GM23338 (cell line): ENCODE measurements around the gene SLC9A4. TPM values are rescaled to one million over a fixed set of nuclear protein-coding genes. Genes with fewer than 3 reads are reported as not detected.

ENCODE experiments used
- ATAC-seq: fragments of 200-7000 bp; cut with Tn5 transposase; 3 replicates; pipeline ENCODE4 v1.9.1; 2020
- DNase-seq: peaks from one replicate; pipeline ENCODE4 v3.0.0-alpha.2; 2015; ENCODE audit warnings: low spot score
- H2AFZ ChIP-seq: fragments of 200-600 bp; sonication (generic); 2 replicates; pipeline ENCODE4 v1.8.0; 2016; ENCODE audit warnings: antibody characterized with exemption, mild to moderate bottlenecking, moderate library complexity
- H3F3A ChIP-seq: fragments of 200-600 bp; sonication (generic); replicated peaks from 2 replicates; pipeline ENCODE4 v1.8.0; 2017; ENCODE audit warnings: antibody characterized with exemption, mixed run types, low read depth
- H3K27ac ChIP-seq: fragments of 200-600 bp; sonication (generic); 2 replicates; pipeline ENCODE4 v1.6.1; 2016; ENCODE audit warnings: low read depth
- H3K27me3 ChIP-seq: fragments of 200-600 bp; sonication (generic); 2 replicates; pipeline ENCODE4 v1.8.0; 2016; ENCODE audit warnings: mild to moderate bottlenecking, mixed run types, moderate library complexity; ENCODE audit not compliant: insufficient read depth
- H3K36me3 ChIP-seq: fragments of 200-600 bp; sonication (generic); 2 replicates; pipeline ENCODE4 v1.8.0; 2016; ENCODE audit warnings: mild to moderate bottlenecking; ENCODE audit not compliant: insufficient read depth
- H3K4me1 ChIP-seq: fragments of 200-600 bp; sonication (generic); 2 replicates; pipeline ENCODE4 v1.8.0; 2016; ENCODE audit warnings: mild to moderate bottlenecking, moderate library complexity; ENCODE audit not compliant: insufficient read depth
- H3K4me2 ChIP-seq: fragments of 200-600 bp; sonication (generic); 2 replicates; pipeline ENCODE4 v1.7.1; 2017; ENCODE audit warnings: mixed run types
- H3K4me3 ChIP-seq: fragments of 200-600 bp; sonication (generic); 2 replicates; pipeline ENCODE4 v1.6.1; 2016; ENCODE audit warnings: mixed run types
- H3K79me2 ChIP-seq: fragments of 200-600 bp; sonication (generic); replicated peaks from 2 replicates; pipeline ENCODE4 v1.8.0; 2017; ENCODE audit warnings: mild to moderate bottlenecking; ENCODE audit not compliant: insufficient read depth
- H3K9me2 ChIP-seq: fragments of 200-600 bp; sonication (generic); 2 replicates; pipeline ENCODE4 v1.8.0; 2017; ENCODE audit not compliant: insufficient read depth
- H4K20me1 ChIP-seq: fragments of 200-600 bp; sonication (generic); replicated peaks from 2 replicates; pipeline ENCODE4 v1.8.0; 2017; ENCODE audit warnings: mild to moderate bottlenecking; ENCODE audit not compliant: insufficient read depth
- H3K27ac Mint-ChIP-seq: 2 replicates; pipeline ENCODE4 v1.8.0; 2020; ENCODE audit warnings: inconsistent platforms, mild to moderate bottlenecking, moderate library complexity, mixed read lengths
- H3K27me3 Mint-ChIP-seq: 3 replicates; pipeline ENCODE4 v1.8.0; 2022; ENCODE audit warnings: low read depth, mild to moderate bottlenecking, moderate library complexity, mixed read lengths, inconsistent platforms; ENCODE audit not compliant: insufficient read depth, poor library complexity
- H3K36me3 Mint-ChIP-seq: 3 replicates; pipeline ENCODE4 v1.8.0; 2021; ENCODE audit warnings: low read depth, mild to moderate bottlenecking, inconsistent platforms, moderate library complexity, mixed read lengths
- H3K4me1 Mint-ChIP-seq: 3 replicates; pipeline ENCODE4 v1.8.0; 2020; ENCODE audit warnings: mild to moderate bottlenecking, inconsistent platforms, mixed read lengths
- H3K4me3 Mint-ChIP-seq: 3 replicates; pipeline ENCODE4 v1.8.0; 2021; ENCODE audit warnings: moderate library complexity, mild to moderate bottlenecking, inconsistent platforms, mixed read lengths
- H3K9me3 Mint-ChIP-seq: 3 replicates; pipeline ENCODE4 v1.8.0; 2020; ENCODE audit warnings: moderate library complexity, mild to moderate bottlenecking, inconsistent platforms, mixed read lengths
- CREB1 ChIP-seq: fragments of 250-450 bp; sonication (Bioruptor Pico); IDR thresholded peaks from 2 replicates; pipeline ENCODE4 v1.5.0; 2020; ENCODE audit warnings: low read depth, mild to moderate bottlenecking, moderate library complexity
- EZH2 ChIP-seq: fragments of 200-600 bp; sonication (generic); IDR thresholded peaks from one replicate; pipeline ENCODE4 v1.8.0; 2017; ENCODE audit warnings: antibody characterized with exemption, mild to moderate bottlenecking, low read depth; ENCODE audit not compliant: unreplicated experiment
- EZH2phosphoT487 ChIP-seq: fragments of 200-600 bp; sonication (generic); IDR thresholded peaks from one replicate; pipeline ENCODE4 v1.8.1; 2018; ENCODE audit warnings: antibody characterized with exemption; ENCODE audit not compliant: unreplicated experiment
- JUNB ChIP-seq: IDR thresholded peaks from one replicate; pipeline ENCODE4 v1.6.1; 2016; ENCODE audit warnings: antibody characterized with exemption; ENCODE audit not compliant: unreplicated experiment
- NANOG ChIP-seq: IDR thresholded peaks from 2 replicates; pipeline ENCODE4 v1.6.1; 2016; ENCODE audit warnings: antibody characterized with exemption, borderline replicate concordance
- POLR2AphosphoS5 ChIP-seq: IDR thresholded peaks from 2 replicates; pipeline ENCODE4 v1.6.1; 2016; ENCODE audit warnings: antibody characterized with exemption, low read depth
- STAT1 ChIP-seq: IDR thresholded peaks from one replicate; pipeline ENCODE4 v1.6.1; 2016; ENCODE audit warnings: antibody characterized with exemption; ENCODE audit not compliant: unreplicated experiment
- ZNF114 ChIP-seq: fragments of 250-450 bp; sonication (Bioruptor Pico); IDR thresholded peaks from 2 replicates; pipeline ENCODE4 v1.5.0; 2020; ENCODE audit warnings: mild to moderate bottlenecking, moderate library complexity
- ZNF331 ChIP-seq: fragments of 250-450 bp; sonication (Bioruptor Pico); IDR thresholded peaks from 2 replicates; pipeline ENCODE4 v1.5.0; 2020; ENCODE audit warnings: low read depth, mild to moderate bottlenecking, moderate library complexity
- polyA plus RNA-seq: library from polyadenylated mRNA; unstranded; fragments of >200 nt; fragmentation: Nextera tagmentation; extraction: Ambion mirVana; gene quantifications from 2 replicates; pipeline ENCODE4 v1.2.1, GENCODE V29; 2016
- total RNA-seq: library from RNA; depleted of rRNA; stranded (reverse); fragments of >200 nt; shearing (Covaris generic); gene quantifications from 2 replicates; pipeline ENCODE4 v1.2.3, GENCODE V29; 2014
- TF ChIP-seq, protein P1 (sequence below): IDR thresholded peaks from one replicate; pipeline ENCODE4 v1.6.1; 2018; ENCODE audit warnings: antibody characterized with exemption; ENCODE audit not compliant: unreplicated experiment
- TF ChIP-seq, protein P2 (sequence below), 2 experiments: fragments of 200-600 bp in 1 of 2; sonication (generic) in 1 of 2; conservative IDR thresholded peaks; 2 replicates each; pipeline versions ENCODE4 v1.5.1 to v1.6.1; 2016 to 2017; ENCODE audit warnings: antibody characterized with exemption in 2 of 2, low read depth in 2 of 2, mild to moderate bottlenecking in 2 of 2, moderate library complexity in 1 of 2
- TF ChIP-seq, protein P3 (sequence below): fragments of 250-450 bp; sonication (Bioruptor Pico); IDR thresholded peaks from 2 replicates; pipeline ENCODE4 v1.5.0; 2020; ENCODE audit warnings: mild to moderate bottlenecking, moderate library complexity

SLC9A4 gene
- total and polyA plus RNA-seq, 2 experiments from 2014 or later = not detected

DNA sequence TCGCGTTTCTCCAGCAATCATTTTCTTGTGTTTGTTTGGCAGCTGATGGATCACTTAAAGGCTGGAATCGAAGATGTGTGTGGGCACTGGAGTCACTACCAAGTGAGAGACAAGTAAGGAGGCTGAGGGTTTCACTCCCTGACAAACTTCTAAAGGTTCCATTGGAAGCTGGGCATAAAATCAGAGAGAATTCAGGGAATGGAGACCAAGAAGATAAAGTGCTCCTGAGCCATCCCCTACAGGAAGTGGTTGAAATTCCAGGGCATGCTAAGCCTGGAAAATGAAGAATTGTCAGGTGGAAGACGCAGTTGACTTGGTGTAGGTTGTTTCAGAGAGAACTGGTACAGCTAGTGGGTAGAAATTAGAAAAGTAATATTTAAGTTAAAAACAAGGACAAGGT lies 39.1 kb downstream of the SLC9A4 start:
- Histone ChIP-seq H3K4me1 (0 out of 2 replicates have a peak, but pooled peaks cover 6% of the 10 kb centered on the region), H3K27ac (no peak overlapping the region), H4K20me1 (no peaks in the 10 kb centered on the region), H3K27me3 (no peaks in the 10 kb centered on the region), H2AFZ (peak overlapping the region; percentile 79), H3K4me2 (no peak overlapping the region), H3K4me3 (no peak overlapping the region), H3F3A (no peaks in the 10 kb centered on the region), H3K36me3 (no peaks in the 10 kb centered on the region), H3K9me2 (peaks cover 28% of the 10 kb centered on the region; the same call in 1 of the 2 replicates), H3K79me2 (no peaks in the 10 kb centered on the region)
- Mint-ChIP-seq H3K4me3 (no peak overlapping the region), H3K27ac (no peak overlapping the region), H3K27me3 (peaks cover 4% of the 10 kb centered on the region), H3K9me3 (peaks cover 3% of the 10 kb centered on the region; the same call in 2 of the 3 replicates), H3K4me1 (peaks cover 12% of the 10 kb centered on the region; the same call in 2 of the 3 replicates), H3K36me3 (no peaks in the 10 kb centered on the region; the same call in 2 of the 3 replicates)
- TF ChIP-seq, protein P1, sequence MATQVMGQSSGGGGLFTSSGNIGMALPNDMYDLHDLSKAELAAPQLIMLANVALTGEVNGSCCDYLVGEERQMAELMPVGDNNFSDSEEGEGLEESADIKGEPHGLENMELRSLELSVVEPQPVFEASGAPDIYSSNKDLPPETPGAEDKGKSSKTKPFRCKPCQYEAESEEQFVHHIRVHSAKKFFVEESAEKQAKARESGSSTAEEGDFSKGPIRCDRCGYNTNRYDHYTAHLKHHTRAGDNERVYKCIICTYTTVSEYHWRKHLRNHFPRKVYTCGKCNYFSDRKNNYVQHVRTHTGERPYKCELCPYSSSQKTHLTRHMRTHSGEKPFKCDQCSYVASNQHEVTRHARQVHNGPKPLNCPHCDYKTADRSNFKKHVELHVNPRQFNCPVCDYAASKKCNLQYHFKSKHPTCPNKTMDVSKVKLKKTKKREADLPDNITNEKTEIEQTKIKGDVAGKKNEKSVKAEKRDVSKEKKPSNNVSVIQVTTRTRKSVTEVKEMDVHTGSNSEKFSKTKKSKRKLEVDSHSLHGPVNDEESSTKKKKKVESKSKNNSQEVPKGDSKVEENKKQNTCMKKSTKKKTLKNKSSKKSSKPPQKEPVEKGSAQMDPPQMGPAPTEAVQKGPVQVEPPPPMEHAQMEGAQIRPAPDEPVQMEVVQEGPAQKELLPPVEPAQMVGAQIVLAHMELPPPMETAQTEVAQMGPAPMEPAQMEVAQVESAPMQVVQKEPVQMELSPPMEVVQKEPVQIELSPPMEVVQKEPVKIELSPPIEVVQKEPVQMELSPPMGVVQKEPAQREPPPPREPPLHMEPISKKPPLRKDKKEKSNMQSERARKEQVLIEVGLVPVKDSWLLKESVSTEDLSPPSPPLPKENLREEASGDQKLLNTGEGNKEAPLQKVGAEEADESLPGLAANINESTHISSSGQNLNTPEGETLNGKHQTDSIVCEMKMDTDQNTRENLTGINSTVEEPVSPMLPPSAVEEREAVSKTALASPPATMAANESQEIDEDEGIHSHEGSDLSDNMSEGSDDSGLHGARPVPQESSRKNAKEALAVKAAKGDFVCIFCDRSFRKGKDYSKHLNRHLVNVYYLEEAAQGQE = no peak
- TF ChIP-seq EZH2phosphoT487 (no peak), POLR2AphosphoS5 (no peak), STAT1 (no peak), EZH2 (no peak), ZNF114 (CRISPR knock-in tag) (no peak), CREB1 (no peak), NANOG (no peak), ZNF331 (CRISPR knock-in tag) (no peak), JUNB (no peak)
- TF ChIP-seq, protein P2, sequence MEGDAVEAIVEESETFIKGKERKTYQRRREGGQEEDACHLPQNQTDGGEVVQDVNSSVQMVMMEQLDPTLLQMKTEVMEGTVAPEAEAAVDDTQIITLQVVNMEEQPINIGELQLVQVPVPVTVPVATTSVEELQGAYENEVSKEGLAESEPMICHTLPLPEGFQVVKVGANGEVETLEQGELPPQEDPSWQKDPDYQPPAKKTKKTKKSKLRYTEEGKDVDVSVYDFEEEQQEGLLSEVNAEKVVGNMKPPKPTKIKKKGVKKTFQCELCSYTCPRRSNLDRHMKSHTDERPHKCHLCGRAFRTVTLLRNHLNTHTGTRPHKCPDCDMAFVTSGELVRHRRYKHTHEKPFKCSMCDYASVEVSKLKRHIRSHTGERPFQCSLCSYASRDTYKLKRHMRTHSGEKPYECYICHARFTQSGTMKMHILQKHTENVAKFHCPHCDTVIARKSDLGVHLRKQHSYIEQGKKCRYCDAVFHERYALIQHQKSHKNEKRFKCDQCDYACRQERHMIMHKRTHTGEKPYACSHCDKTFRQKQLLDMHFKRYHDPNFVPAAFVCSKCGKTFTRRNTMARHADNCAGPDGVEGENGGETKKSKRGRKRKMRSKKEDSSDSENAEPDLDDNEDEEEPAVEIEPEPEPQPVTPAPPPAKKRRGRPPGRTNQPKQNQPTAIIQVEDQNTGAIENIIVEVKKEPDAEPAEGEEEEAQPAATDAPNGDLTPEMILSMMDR (conservative IDR thresholded peaks at IDR 0.05; ENCODE audit: low read depth in 2 of 2) = no peak
- TF ChIP-seq, protein P3, sequence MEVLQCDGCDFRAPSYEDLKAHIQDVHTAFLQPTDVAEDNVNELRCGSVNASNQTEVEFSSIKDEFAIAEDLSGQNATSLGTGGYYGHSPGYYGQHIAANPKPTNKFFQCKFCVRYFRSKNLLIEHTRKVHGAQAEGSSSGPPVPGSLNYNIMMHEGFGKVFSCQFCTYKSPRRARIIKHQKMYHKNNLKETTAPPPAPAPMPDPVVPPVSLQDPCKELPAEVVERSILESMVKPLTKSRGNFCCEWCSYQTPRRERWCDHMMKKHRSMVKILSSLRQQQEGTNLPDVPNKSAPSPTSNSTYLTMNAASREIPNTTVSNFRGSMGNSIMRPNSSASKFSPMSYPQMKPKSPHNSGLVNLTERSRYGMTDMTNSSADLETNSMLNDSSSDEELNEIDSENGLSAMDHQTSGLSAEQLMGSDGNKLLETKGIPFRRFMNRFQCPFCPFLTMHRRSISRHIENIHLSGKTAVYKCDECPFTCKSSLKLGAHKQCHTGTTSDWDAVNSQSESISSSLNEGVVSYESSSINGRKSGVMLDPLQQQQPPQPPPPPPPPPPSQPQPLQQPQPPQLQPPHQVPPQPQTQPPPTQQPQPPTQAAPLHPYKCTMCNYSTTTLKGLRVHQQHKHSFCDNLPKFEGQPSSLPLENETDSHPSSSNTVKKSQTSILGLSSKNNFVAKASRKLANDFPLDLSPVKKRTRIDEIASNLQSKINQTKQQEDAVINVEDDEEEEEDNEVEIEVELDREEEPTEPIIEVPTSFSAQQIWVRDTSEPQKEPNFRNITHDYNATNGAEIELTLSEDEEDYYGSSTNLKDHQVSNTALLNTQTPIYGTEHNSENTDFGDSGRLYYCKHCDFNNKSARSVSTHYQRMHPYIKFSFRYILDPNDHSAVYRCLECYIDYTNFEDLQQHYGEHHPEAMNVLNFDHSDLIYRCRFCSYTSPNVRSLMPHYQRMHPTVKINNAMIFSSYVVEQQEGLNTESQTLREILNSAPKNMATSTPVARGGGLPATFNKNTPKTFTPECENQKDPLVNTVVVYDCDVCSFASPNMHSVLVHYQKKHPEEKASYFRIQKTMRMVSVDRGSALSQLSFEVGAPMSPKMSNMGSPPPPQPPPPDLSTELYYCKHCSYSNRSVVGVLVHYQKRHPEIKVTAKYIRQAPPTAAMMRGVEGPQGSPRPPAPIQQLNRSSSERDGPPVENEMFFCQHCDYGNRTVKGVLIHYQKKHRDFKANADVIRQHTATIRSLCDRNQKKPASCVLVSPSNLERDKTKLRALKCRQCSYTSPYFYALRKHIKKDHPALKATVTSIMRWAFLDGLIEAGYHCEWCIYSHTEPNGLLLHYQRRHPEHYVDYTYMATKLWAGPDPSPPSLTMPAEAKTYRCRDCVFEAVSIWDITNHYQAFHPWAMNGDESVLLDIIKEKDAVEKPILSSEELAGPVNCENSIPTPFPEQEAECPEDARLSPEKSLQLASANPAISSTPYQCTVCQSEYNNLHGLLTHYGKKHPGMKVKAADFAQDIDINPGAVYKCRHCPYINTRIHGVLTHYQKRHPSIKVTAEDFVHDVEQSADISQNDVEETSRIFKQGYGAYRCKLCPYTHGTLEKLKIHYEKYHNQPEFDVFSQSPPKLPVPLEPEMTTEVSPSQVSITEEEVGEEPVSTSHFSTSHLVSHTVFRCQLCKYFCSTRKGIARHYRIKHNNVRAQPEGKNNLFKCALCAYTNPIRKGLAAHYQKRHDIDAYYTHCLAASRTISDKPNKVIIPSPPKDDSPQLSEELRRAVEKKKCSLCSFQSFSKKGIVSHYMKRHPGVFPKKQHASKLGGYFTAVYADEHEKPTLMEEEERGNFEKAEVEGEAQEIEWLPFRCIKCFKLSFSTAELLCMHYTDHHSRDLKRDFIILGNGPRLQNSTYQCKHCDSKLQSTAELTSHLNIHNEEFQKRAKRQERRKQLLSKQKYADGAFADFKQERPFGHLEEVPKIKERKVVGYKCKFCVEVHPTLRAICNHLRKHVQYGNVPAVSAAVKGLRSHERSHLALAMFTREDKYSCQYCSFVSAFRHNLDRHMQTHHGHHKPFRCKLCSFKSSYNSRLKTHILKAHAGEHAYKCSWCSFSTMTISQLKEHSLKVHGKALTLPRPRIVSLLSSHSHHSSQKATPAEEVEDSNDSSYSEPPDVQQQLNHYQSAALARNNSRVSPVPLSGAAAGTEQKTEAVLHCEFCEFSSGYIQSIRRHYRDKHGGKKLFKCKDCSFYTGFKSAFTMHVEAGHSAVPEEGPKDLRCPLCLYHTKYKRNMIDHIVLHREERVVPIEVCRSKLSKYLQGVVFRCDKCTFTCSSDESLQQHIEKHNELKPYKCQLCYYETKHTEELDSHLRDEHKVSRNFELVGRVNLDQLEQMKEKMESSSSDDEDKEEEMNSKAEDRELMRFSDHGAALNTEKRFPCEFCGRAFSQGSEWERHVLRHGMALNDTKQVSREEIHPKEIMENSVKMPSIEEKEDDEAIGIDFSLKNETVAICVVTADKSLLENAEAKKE (CRISPR knock-in tag) = no peak
- DNase-seq = no peak
- ATAC-seq = no peak
